PFSK-1 (cell line): ENCODE data around the gene DOCK4.

Experiments used
- FOXP2 ChIP-seq: optimal IDR thresholded peaks from 2 replicates; pipeline ENCODE3; 2011; ENCODE audit warnings: borderline replicate concordance, control low read depth, inconsistent platforms; ENCODE audit not compliant: insufficient read depth; ENCODE audit errors: extremely low read length, extremely low read depth
- POLR2AphosphoS5 ChIP-seq: IDR thresholded peaks from 2 replicates; pipeline ENCODE4 v1.6.1; 2012; ENCODE audit warnings: low read depth, mild to moderate bottlenecking, control low read depth, low read length, moderate library complexity
- REST ChIP-seq, 2 experiments: IDR thresholded peaks; 2 replicates each; pipeline versions ENCODE4 v1.6.1 to v1.8.0; 2011 to 2012; ENCODE audit warnings: low read depth in 2 of 2, low read length in 2 of 2, control low read depth in 1 of 2, inconsistent platforms in 1 of 2, mild to moderate bottlenecking in 1 of 2, moderate library complexity in 1 of 2; ENCODE audit not compliant: insufficient read depth in 1 of 2
- SIN3A ChIP-seq: IDR thresholded peaks from 2 replicates; pipeline ENCODE4 v1.6.1; 2012; ENCODE audit warnings: mild to moderate bottlenecking, low read length, moderate library complexity, borderline replicate concordance; ENCODE audit not compliant: insufficient read depth

- TF ChIP-seq REST (IDR thresholded peaks at IDR 0.05; ENCODE audit: insufficient read depth in 1 of 2, low read depth in 2 of 2, low read length in 2 of 2) (no peak), POLR2AphosphoS5 (no peak), SIN3A (no peak), FOXP2 (no peak)
Observed at GRCh38 chr7:111750878-111751277, 455.3 kb downstream of the DOCK4 start.
